T-helper 9 cell (primary cell): ENCODE results near the gene TUT1.
"Not testable (repeated sequence)": the region's sequence is repeated elsewhere in the genome, so short reads cannot be mapped to it uniquely, and the experiment has no call there.

Source experiments
- DNase-seq: peaks from one replicate; pipeline ENCODE4 v3.0.0-alpha.2; 2020

Gene TUT1

GRCh38 chr11:62575156-62575555 lies 16.2 kb downstream of the TUT1 start:
- DNase-seq, result no peak

- DNase-seq, result no peak
Observed at GRCh38 chr11:62574363-62575071, 16.8 kb downstream of the TUT1 start.

GRCh38 chr11:62573592-62574362 lies 17.5 kb downstream of the TUT1 start, which contains the start of gene EEF1G:
EEF1G (minus strand) TSS chr11:62573891; CDS start chr11:62573842, 49 bp downstream.
- peak; percentile 93 for DNase-seq

- no peak for DNase-seq
Observed at GRCh38 chr11:62573006-62573591, 18.2 kb downstream of the TUT1 start.

GRCh38 chr11:62572431-62572830 lies 18.9 kb downstream of the TUT1 start:
- no peak for DNase-seq

- DNase-seq, result not testable (repeated sequence)
Observed at GRCh38 chr11:62571493-62571892, 19.8 kb downstream of the TUT1 start.

- not testable (repeated sequence) for DNase-seq
Observed at GRCh38 chr11:62570903-62571302, 20.4 kb downstream of the TUT1 start.

GRCh38 chr11:62569611-62570010 lies 21.7 kb downstream of the TUT1 start:
- DNase-seq, result no peak

GRCh38 chr11:62567018-62567633 lies 24.2 kb downstream of the TUT1 start:
- DNase-seq, result no peak

- no peak for DNase-seq
Observed at GRCh38 chr11:62566247-62566646, 25.1 kb downstream of the TUT1 start.

- no peak for DNase-seq
Observed at GRCh38 chr11:62565100-62565802, 26.1 kb downstream of the TUT1 start.

GRCh38 chr11:62561677-62562230 lies 29.6 kb downstream of the TUT1 start:
- DNase-seq, result not testable (repeated sequence)

- peak; percentile 78 for DNase-seq
Observed at GRCh38 chr11:62560566-62561103, 30.7 kb downstream of the TUT1 start.

- not testable (repeated sequence) for DNase-seq
Observed at GRCh38 chr11:62559626-62560025, 31.7 kb downstream of the TUT1 start.

- no peak for DNase-seq
Observed at GRCh38 chr11:62559204-62559603, 32.1 kb downstream of the TUT1 start.

- no peak for DNase-seq
Observed at GRCh38 chr11:62558669-62559068, 32.7 kb downstream of the TUT1 start.

GRCh38 chr11:62556875-62557631 lies 34.3 kb downstream of the TUT1 start:
- no peak for DNase-seq

- peak; percentile 74 for DNase-seq
Observed at GRCh38 chr11:62556108-62556874, 35.0 kb downstream of the TUT1 start.

GRCh38 chr11:62555464-62556107 lies 35.7 kb downstream of the TUT1 start:
- peak; percentile 59 for DNase-seq
